ENCODE results near the gene KIF24.

DNA sequence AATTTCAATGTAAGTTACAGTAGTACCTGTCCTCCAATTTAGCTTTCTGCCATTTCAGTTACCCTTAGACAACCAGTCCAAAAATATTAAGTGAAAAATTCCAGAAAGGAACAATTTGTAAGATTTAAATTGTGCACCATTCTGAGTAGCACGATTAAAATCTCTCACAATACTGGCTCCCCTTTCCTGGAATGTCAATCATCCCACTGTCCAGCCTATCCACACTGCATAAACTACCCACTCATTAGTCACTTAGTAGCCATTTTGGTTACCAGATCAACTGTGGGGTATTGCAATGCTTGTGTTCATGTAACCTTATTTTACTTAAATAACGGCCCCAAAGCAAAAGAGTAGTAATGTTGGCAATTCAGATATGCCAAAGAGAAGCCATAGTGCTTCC lies 11.6 kb downstream of the KIF24 start:
- TF ChIP-seq, protein P1, sequence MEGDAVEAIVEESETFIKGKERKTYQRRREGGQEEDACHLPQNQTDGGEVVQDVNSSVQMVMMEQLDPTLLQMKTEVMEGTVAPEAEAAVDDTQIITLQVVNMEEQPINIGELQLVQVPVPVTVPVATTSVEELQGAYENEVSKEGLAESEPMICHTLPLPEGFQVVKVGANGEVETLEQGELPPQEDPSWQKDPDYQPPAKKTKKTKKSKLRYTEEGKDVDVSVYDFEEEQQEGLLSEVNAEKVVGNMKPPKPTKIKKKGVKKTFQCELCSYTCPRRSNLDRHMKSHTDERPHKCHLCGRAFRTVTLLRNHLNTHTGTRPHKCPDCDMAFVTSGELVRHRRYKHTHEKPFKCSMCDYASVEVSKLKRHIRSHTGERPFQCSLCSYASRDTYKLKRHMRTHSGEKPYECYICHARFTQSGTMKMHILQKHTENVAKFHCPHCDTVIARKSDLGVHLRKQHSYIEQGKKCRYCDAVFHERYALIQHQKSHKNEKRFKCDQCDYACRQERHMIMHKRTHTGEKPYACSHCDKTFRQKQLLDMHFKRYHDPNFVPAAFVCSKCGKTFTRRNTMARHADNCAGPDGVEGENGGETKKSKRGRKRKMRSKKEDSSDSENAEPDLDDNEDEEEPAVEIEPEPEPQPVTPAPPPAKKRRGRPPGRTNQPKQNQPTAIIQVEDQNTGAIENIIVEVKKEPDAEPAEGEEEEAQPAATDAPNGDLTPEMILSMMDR (IDR thresholded peaks at IDR 0.05): no peak
- TF ChIP-seq POLR2AphosphoS5 (IDR thresholded peaks at IDR 0.05) (no peak), POLR2A (IDR thresholded peaks at IDR 0.05) (no peak)

All from prostate gland (tissue), 2 donors.